B cell (primary cell): ENCODE measurements around the gene CPOX.

ENCODE experiments used
- CTCF ChIP-seq: fragments of 200-600 bp; IDR thresholded peaks from one replicate; pipeline ENCODE4 v1.8.0; 2022; ENCODE audit warnings: antibody characterized with exemption, mild to moderate bottlenecking
- EZH2 ChIP-seq: IDR thresholded peaks from 2 replicates; pipeline ENCODE4 v1.6.1; 2012; ENCODE audit warnings: borderline replicate concordance, low read depth, mild to moderate bottlenecking, moderate library complexity, low read length; ENCODE audit not compliant: insufficient read depth, poor library complexity, severe bottlenecking

GRCh38 chr3:98551236-98551635, 42.2 kb downstream of the CPOX start:
- no peak for TF ChIP-seq CTCF
- no peak for TF ChIP-seq EZH2
